ENCODE results near the gene MGP. TPM values are rescaled to one million over a fixed set of nuclear protein-coding genes. Genes with fewer than 3 reads are reported as not detected.

Gene MGP
- polyA plus RNA-seq, 10 donors, result 176 to 480 (median 293) TPM

DNA sequence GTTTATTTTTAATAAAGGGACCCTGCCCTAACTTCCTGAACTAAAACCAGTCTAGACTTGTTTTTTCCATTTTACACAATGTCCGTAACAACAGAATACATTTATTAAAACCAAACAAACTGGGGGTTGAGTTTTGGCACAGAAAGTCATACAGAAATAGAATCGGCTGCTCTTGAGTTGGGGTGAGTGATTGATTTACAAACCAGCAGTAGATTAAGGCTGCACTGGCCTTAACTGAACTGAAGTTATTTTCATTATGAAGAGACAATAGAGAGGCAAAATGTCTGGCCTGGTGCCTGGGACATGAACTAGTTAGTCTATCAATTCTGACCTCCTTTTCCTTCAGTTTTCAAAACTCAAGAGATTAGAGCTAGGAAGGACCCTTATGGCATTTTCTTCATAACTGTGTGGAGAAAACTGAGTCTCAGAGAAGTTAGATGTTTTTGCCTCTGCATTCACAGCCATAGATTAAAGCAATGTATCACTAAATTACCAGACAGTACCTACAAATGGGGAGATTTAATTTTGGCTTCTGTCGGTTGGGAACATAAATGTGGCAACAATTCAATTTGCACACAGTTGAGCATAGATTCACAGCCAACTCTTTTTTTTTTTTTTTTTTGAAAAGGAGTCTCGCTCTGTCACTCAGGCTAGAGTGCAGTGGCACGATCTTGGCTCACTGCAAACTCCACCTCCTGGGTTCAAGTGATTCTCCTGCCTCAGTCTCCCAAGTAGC lies 19.8 kb upstream of the MGP start:
- DNase-seq, result peak in 1 of 3 donors; percentile 63

DNA sequence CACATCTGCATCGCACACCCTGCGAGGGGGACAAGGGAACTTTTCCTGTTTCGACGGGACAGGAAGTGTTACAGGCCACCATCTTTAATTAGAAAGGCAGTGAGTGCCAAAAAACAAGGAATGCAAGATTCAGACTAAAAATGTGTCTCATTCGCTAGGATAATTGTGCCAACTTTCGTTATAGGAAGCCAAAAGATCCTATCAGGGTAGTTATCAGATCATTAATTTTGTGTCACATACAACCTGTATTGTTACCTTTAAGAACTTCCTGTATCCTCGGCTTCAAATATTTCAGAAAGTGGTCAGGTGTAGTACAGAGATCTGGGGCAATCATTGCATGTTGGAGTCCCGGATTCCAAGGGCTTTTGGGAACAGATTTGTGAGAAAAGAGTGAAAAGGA lies 19.2 kb upstream of the MGP start:
- no peak for DNase-seq

DNA sequence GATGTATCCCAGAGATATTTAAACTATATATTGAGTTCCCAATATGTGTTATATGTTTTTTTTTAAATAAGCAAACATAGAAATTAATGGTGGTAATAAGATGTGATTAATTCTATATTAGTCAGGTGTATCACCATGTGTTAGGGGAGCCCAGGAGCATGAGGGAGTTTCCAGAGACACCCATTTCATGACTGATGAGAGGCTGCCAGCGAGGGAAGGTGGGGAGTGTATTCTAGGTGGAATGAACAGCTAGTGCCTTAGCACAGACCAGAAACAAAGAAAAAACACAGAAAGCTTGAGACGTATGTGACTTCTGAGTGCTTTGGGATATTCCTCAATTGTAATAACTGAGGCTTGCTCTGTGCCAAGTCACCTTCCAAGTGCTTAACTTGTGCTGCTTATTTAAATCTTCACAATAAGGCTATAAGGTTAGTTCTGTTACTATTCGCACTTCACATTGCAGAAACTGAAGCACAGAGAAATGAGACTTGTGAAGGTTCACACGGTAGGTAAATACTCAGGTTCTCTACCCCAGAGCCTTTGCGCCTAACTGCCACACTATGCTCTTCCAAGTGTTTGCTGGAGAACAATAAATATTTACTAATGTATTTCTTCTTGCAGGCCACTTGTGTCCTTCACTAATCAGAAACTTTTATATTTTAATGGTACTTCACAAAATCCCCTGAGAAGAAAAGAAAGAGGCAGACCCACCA lies 17.9 kb upstream of the MGP start:
- DNase-seq, result no peak

DNA sequence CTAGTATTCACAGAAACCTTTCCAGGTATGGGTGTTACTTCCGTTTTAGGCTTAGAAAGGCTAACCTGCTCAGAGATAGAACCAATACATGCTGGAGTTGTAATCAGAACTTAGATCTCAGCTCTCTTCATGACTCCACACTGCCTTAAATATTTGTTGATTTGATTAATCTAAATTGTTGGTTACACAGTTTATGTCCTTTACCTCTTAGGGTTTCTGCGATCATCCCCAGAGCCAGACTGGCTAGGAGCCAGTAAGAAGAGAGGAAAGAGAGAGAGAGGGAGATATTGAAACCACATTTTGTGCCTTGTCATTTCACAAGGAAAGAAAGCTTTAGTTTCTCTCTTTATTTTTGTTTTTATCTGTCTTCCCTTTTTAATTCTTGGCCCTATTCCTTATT lies 16.8 kb upstream of the MGP start:
- DNase-seq, result no peak

DNA sequence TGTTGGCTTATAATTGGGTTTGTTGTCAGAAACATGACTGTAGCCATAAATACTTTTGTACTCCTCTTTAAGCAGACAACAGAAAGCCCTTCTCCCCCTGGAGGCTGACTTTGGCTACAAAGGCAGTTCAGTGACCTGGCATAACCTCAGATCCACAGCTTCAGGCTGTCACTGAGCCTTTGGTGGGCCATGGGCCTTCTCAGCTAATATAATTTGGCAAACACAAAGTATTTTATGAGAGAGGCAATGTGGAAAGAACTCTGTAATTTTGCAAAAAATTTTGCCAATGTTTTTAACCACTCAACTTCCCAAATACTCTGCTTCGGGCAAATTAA lies 15.5 kb upstream of the MGP start:
- DNase-seq, result no peak

DNA sequence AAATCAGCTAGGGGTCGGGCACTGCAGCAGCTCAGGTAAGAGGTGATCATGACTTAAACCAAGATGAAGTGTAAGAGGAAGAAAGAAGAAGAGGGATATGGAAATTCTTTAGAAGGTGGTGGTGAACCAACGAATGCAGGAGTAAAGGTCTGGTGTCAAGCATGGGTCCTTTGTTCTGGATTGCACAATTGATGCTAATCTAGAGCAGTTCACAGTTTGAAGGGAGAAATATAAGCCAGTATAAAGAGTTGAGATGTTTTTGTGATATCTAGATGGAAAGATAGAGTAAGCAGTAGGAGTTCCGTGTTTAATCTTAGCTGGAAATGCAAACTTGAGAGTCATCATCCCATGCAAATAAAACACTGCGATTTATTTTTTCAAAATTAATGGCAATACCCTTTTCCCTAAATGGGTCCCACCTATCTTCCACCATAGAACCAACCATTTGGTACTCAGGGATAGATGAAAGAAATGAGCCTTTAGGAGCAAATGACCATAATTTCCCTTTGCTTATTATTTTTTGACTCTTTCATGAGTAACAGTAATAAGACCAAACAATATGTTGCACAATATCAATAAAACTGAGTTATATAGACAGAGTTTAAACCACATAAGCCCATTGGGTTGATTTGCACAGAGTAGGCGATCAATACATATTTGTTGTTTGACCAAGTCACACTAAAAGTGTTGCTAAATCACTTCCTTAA lies 15.0 kb upstream of the MGP start:
- no peak for DNase-seq

DNA sequence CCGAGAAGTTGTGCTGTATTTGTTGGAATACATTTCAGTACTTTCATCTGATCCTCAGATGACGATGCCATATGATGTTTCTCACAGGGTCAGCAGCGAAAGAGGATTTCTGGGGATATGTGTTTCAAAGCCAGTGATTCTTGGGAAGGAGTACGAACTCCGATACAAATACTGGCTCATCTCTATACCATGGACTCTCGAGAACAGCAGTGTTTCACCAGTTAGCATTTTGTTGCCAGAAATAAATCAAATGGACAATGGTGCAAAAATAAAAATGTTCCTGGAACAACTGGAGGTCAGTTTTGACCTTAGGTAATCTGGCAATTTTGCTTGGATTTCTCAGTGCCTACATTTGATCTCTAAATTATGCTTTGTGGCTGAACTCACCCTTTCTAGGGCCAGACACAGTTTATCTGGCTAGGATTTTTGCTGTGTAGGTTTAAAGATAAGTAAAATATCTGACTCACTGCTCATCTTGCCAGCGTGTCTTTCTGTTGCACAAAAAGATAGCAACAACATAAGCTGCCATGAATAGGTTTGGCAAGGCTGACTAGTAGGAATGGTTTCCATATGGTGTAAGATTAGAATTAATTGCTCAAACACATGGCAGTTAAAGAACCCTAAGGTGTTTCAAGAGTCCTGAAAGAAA lies 11.0 kb upstream of the MGP start:
- DNase-seq, result peak; percentile 74 to 91 (median 85)

DNA sequence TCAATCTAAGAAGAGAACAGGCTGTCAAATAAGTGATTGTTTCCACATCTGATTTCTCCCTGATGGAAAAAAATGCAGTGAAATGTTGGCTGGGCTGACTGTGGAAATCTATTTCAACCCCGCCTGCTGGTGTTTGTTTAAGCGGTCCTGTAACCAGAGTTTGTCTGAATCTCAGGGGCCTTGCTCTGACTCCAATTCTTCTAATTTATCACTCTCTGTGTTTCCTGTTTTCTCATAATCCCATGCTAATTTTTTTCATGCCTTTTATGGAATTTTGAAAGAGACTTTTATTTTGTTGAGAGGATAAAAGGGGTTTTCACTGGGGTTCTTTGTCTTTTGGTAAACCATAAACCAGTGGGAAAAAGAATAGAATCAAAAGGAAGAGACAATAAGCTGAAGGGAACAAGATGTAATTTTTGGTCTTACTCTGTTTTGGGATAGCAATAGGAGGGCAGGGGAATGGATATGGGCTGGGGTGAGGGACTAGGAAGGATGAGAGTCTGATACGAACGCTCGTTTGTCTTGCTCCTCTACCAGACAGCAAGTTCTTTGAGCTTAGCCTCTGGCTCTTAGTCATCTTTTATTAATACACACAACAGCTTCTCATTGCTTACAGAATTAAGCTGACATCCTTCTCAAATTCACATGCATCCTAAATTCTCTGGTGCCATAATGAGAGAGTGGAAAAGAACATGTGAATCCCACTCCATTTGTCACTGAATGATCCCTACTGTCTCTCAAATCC lies 8.0 kb upstream of the MGP start:
- DNase-seq, result no peak

DNA sequence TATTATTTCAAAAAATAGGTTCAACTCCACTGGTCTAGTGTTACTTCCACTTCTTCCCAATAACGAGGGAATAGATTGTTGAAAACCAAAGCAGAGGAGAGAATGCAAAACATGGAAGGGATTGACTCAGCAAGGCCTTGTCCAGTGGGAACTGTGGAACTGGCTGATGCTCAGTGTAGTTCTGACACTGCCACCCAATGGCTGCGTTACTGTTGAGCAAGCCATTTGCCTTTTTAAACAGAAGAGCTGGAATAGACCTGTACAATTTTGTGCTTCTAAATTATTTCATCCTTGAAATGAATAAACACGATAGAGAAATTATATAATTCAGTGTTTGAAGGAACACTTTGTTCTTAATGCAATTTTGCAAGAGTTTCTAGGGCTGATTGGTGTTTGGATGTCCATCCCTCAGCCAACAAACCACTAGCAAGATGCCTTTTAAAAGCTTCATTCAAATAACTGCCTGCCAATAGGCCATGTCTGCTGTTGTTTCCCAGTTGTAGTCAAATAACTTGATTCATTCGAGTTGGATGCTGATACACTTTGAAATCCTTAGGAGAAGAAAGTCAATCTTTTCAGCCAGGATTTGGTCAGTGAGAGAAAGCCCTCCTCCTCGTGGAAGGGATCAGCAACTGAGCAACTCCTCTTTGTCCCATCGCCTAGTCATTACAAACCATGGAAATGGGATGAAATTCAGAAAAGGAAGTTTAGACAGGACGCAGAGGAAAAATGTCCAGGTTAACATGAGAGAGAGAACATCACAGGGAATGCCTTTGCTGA lies 7.3 kb upstream of the MGP start:
- DNase-seq, result peak; percentile 74 to 93 (median 82)

DNA sequence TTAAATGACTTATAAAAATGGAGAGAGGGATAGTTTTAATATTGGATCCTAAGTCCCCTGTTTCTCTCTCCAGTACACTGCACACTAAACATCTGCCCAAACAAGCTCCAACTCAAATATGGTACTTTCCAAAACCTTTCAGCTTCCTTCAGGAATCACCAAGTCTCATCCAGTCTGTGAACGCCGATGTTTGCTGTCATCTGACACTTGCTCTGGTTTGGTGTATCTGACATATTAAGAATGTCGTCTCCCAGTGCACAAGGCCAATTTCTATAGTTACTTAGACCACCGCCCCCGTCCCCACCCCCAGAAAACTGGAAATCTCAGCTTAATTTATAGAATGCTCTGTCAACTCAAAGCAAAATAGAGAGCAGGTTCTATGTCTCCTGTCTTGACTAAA lies 5.0 kb upstream of the MGP start:
- DNase-seq, result no peak

DNA sequence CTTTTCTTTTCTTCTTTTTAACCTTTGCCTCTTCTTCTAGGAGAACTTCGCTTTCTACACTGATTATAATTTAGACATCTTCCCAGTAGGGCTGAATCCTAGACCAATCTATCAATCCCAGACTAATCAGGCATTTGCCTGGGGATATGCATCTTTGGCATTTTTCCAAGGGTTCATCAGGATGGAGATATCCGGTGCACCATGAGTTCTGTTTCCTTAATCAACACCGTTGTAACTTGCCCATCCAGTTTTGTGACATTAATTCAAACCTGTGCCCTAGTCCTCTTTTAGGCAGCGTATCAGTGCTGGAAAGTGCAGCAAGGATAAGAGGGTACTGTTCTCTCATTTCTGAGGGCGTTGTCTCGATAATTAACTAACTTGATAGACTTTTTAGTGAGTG lies 617 bp upstream of the MGP start:
- no peak for DNase-seq

DNA sequence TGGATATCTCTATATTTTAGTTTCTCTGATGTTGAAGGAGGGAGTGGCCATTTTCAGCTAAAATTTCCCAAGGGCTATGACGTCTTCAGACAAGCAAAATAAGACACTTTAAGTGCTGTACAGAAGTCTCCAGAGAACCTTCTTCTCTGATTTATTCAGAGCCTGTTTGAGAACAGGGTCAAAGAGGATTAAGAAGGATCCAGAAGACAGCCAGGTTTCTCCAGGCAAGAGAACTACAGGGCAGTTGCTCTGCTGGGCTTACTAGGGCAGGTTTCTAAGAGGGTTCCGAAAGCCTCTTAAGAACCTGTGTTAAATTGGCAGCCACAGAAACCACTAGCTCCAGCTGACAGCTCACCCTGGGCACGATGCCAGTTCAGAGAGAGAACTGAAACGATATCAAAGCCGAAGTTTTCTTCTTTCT lies 1.2 kb downstream of the MGP start:
- DNase-seq, result peak; percentile 83 to 95 (median 89)

DNA sequence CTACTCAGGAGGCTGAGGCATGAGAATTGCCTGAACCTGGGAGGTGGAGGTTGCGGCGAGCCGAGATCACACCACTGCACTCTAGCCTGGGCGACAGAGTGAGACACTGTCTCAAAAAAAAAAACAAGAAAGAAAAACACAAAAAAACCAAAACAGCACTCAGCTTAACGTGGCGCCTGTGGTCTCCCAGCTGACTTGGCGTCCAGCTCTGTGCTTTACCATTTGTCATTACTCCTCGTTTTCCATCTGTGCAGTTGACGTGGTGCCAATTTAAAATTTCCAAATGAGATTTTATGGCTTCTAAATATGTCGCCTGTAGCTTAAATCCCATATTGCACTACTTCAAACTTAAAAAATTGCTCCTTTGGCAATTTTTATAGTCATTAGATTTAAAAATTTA lies 2.0 kb downstream of the MGP start:
- DNase-seq, result peak; percentile 84 to 95 (median 91)

DNA sequence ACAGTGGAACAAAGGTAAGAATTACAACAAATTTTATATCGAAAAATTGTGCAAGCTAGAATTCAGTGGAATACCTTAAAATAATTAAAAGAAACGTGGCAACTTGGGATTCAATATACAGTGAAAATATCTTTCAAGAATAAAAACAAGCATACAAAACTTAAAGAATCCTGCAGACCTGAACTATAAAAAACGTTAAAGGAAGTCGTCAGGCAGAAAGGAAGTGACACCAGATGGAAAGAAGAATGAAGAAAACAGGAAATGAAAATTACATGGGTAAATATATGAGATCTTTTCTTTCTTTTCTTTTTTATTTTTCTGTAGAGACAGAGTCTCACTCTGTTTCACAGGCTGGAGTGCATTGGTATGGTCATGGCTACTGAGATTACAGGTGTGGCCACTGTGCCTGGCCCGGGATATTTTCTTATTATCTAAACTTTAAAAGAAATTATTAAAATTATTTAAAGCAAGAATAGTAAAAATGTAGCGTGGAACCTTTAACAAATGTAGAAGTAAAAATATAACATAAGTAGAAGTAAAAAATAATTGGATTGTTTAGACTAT lies 4.7 kb downstream of the MGP start:
- DNase-seq, result no peak

DNA sequence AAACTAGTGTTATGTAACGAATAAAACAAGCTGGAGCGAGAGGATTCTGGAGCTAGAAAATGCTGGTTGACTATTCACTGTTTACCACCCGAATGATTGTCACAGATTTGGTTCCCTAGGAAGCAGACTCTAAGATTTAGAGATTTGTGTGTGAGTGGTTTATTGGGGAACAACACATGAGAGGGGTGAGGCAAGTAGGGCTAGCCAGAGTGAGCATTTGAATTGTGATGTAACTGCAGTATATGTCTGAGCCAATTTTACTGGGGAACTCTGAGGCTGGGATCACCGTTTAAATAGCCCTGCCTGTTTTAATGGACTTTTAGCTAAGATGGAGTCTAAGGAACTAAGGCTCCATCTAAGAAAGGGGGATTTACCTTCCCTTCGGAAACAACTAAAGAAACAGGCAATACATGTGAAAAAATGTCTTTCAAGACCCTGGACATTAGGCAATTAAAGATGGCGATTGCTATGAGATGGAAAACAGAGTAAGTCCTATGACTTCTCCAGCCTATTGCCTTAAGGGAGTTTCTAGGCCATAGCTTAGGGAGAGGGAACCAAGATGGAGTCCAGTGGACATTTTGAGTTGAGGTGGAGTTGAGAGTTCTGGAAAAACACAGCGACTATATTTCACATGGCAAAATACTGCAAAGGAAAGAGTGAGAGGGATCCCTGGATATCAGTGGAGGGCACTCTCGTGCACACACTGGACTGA lies 6.3 kb downstream of the MGP start:
- no peak for DNase-seq

DNA sequence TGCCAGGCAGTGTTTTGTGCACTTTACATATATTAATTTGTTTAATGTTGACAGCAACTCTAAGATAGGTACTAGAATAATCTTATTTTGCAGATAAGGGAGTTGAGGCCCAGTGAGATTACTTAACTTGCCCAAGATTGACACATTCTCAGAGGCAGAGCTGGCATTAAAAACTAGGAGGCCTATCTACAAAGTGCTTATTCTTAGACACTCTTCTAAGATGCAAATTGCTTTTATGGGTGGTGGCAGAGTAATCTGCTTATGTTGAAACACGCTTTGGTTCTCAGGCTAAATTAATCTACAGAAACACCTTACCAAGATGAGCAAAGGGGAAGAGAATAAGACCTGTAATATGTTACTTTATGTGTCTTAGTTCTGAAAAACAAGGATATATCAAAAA lies 7.2 kb downstream of the MGP start:
- no peak for DNase-seq

DNA sequence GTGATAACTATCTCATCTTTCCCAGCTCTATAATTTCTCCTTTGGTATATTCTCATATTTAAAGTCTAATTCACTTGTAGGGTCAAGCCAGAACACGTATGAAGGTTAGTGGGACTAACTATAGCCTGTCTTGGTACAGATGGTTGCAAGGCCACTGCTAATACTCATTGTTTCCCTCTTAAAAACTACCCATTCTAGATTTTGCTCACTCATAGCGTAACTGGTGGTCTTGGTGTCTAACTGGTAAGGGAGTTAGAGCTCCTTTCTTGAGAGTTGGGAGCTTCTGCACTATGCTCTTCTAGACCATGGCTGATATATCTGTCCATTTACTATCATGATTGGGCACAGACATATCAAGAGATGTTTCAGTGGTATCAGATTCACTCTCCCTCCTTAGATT lies 8.8 kb downstream of the MGP start:
- DNase-seq, result no peak

DNA sequence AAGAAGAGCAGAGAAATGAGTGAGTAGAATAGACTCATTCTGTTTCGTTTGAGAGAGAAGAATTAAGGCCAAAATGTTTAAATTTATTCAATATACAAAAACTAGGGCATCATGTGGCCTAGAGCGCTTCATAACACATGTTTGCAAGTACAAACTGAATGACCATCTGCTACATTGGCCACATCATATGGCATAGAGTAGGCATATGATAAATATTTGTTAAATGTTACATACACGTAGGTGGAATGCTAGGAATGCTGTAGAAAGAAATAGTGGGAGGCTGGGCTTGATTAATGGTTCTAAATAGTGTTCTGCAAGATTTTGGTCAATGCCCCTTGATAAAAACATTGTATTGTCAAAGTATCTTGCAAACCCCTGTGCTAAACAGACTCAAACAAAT lies 10.8 kb downstream of the MGP start:
- no peak for DNase-seq

DNA sequence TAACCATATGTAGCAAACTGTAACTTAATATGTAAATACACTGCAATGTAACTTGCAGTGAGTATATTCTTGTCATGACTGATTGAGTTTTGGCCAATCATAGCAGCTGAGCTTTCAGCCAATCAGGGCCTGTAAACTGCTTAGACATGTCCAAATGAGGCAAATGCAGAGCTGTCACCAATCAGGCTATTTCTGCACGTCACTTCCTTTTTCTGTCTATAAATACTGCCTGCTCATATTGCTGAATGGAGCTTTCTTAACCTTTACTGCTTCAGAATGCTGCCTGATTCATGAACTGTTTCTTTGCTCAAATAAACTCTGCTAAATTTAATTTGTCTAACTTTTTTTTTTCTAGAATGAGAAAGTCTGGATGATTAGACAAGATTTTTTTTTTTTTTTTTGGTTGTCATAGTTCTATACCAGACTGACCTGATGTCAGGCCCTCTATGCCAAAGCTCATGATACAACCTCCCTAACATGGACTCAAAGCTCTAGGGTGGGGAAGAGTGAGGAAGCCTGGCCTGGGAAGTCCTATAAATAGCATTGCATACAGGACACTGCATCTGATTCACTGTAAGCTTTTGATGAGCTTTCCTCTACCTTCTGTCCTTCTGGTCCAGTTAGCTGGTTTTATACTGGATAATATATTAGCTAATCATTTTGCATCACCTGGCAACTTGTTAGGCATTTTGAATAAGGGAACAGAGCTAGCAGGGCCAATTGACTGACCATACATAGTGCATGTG lies 12.0 kb downstream of the MGP start:
- no peak for DNase-seq

Measured in muscle of back (tissue), 11 donors.